ENCODE results near the gene BST1.
"Not testable (repeated sequence)": the region's sequence is repeated elsewhere in the genome, so short reads cannot be mapped to it uniquely, and the experiment has no call there.

Gene BST1

DNA sequence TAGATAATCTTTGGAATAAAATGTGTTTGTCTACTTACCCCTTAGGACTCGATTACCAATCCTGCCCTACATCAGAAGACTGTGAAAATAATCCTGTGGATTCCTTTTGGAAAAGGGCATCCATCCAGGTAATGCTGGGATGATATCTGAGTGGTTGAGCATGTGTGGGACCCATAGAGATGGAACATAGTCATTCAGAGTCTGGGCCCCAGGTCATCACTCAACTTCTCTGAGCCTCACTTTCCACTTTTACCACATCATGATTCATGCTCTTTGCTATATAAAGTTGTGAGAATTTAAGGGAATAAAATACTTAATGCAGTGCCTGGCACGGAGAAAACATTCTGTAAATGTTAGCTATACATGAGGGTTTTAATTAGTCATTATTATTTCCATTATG lies 8.9 kb downstream of the BST1 start:
- DNase-seq (ENCODE audit: low read depth): no peak

DNA sequence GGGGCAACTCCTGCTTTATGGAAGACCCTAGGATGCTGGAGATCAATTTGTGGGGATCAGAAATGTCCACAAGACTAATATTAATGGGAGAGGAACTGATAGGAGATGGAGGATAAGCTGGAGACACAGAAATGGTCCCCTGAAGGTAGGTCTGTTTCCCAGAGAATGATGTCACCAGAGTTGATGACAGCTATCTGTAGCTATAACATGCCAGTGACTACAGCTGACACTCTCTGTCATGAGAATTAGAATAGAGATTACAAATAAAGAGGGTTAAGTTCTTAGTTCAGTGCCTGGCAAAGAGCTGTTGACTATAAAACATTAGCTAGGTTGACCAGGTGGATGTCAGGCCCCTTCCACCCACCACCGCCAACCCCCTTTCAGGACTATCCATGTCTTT lies 9.3 kb downstream of the BST1 start:
- DNase-seq (ENCODE audit: low read depth): no peak

DNA sequence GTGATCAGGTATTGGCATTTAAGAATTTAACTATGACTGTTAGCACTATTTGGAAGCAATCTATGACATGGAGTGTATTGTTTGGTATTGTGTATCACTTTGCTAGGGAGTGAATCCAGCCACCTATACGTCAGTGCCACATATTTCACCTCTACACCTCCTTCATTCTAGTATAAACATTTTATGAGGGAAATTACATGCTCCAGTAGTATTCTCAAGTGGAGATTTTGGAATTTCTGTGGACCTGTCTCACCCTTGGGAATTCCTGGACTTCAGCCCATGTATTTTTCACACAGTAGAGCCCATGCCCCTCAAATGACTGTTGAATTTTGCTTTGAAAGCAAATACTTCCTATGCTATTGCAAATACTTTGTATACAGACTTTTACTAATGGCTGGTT lies 11.3 kb downstream of the BST1 start:
- no peak for DNase-seq (ENCODE audit: low read depth)

DNA sequence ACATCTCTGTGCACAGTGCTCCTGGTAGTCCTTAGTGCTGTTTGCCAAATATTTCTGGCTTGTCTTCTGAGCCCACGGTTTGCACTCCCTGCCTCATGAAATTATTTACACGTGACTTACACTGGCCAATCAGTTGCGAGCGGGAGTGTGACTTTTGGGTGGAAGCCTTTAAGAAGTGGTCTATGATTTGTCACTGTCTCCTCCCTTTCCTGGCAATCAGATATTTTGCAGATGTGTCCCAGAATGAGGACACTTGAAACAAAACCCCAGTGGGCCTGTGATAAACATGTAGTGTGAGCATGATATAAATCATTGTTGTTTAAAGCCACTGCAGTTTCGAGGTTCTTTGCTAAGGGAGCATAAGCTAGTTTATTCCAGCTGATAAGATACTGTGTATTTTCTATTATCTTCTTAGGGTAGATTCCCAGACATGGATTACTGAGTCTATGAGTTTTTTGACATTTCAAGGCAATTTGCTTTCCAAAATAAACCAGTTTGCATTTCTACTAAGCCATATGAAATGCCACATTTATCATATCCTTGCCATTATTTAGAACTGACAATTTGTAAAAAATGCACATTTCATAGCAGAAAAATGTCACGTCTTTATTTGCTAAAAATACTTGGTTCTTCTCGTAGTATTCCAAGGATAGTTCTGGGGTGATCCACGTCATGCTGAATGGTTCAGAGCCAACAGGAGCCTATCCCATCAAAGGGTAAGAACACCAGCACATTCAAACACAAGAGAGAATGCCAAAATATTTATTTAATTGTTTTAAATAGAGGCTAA lies 12.0 kb downstream of the BST1 start:
- no peak for DNase-seq (ENCODE audit: low read depth)

DNA sequence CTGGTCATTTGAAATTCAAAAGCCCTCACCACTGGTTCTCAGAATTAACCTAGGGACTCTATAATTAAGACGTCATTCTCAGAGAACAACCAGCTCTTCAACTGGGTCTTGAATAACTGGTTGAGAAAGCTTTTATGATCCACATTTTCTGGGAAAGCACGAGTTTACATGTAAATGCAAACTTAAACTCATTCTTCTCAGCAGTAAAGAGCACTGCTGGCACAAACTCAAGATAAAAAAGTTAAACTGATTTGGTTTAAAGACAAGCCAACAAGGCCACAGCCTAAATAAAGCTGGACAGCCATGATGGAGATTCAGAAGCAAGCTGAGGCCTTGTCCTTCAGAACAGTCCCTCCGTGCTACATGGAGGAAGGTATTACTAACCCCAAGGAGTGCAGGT lies 13.2 kb downstream of the BST1 start:
- no peak for DNase-seq (ENCODE audit: low read depth)

DNA sequence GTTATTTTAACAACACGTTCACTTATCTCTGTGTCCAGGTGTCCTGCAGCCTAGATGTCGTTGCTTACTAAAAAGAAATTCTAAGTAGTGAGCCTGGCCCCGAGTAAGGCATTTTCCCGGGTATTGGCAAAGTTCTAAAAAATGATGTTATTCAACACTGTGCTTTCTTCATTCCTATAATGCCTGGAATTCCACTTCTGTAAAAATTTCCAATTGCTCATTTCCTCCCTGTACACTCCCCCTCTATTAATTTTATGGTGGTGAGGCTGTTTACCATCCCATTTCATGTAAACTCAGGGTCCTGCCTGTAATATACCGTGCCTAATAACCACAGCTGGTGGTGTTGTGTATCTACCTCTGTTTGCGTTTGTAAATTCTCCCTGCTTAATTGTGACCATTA lies 14.2 kb downstream of the BST1 start:
- no peak for DNase-seq (ENCODE audit: low read depth)

DNA sequence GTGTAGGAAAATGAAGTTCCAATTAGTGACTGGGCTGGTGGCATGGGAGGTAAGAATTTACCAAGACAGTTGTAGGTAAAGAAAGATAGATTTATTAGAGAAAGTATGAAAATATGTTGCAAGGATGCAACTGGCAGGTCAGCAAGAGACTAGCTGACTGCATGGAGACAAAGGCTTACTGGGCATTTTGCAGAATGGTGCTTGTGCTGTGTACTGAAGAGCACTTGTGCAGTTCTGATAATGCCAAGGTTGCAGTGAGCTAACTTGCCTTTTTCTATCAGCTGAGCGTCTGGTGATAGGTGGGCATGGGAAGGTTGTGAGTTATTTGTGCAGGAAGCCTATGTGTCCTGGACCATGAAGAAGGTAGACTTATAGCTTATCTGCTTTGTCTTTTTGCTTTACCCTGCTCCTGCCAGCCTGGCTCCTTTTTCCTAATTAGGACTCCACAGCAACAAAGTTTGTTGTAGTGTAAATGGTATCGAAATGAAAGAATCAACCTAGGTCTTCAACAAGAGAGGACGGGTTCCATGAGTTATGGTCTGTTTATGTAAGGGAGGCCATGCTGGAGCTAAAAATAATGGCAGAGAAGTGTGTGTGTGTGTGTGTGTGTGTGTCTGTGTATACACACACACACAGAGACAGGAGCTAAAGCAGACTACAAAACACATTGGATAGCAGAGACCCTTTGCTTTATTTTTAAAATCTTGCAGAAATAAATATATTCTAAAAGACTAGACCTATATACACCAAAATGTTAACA lies 15.0 kb downstream of the BST1 start:
- DNase-seq (ENCODE audit: low read depth): no peak

DNA sequence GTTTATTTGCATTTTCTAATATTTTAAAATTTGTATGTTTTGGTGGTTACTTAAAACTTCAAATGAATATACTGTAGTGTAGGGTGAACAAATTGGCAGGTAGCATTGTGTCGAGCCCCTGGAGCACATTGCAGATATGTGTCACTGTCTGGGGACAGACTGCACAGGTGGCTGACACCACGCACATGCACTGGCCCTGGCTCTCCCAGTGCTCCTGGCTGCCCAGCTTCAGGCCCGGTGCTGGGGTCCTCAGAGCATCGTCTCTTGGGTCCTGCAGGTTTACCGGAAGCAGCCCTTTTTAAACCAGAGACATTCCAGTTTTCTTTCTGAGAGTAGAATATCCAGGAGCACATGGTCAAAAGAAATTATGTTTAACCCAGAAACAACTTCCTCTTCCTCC lies 15.6 kb downstream of the BST1 start:
- DNase-seq (ENCODE audit: low read depth): no peak

DNA sequence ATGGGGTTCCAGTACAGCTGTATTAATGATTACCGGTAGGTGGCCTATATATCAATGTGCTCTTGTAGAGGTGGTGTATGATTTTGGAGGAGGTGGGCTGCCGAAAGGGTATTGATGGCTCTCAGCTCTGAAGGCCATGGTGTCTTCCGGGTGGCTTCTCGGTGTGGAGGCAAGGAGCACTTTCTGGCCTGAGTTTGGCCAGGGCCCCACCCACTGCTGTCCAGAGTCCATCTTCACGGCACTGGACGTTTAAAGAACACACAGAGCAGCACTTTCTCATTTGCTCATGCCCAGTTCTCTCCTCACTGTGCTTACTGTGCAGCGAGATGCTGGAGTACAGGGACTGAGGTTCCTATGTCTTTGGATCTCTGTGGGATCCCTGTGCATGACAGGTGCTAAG lies 16.1 kb downstream of the BST1 start:
- no peak for DNase-seq (ENCODE audit: low read depth)

DNA sequence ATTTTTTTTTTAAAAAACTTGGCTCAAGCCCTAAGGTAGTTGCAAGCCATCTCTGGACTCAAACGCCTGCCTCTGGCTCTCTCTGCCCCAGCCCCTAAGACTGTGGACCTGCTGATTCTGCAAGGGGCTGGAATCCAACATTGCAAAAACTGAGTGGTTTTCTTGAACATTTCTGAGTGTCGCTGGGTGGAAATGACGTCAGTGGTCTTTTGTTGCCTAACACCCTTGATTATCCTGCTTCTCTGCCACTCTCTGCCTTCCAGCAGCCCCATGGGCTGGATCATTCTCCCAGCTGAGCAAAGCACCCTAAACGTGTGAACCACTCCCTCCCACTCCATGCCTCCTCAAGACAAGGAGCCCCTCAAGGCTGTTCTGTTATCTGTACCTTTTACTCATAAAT lies 16.6 kb downstream of the BST1 start:
- no peak for DNase-seq (ENCODE audit: low read depth)

DNA sequence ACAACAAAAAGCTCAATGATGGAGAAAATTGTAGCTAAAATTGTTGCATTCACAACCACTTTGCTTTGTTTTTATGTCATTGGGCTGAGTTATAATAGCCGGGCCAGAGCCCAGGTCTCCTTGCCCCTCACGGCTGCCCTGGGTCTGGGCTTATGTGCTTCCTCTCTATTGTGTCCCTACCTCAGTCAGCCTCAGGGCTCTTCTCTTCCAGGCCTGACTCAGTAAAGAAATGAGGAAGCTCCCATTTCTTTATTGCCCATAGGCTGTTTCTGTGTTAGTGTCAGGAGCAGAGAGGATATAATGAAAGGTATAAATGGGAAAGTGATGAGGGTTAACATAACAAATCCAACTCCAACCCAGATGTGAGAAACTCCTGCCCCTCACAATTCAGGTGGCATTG lies 18.0 kb downstream of the BST1 start:
- DNase-seq (ENCODE audit: low read depth): no peak

DNA sequence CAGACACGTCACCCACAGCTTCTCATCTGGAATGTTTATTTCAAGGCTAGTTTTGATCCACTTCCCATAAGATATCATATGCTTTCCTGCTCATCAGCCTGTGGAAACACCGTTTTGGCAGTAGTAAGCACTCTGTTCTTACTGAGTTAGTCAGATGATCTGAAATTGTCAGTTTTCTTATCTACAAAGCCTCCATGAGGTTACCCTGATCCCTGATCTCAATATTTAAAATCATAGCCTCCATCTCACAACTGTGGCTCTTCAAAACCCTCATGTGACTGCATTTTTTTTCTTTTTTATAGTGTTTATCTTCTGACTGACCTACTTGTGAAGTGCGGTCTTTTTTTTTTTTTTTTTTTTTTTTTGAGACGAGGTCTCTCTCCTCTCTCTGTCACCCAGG lies 22.7 kb downstream of the BST1 start:
- DNase-seq (ENCODE audit: low read depth): no peak

DNA sequence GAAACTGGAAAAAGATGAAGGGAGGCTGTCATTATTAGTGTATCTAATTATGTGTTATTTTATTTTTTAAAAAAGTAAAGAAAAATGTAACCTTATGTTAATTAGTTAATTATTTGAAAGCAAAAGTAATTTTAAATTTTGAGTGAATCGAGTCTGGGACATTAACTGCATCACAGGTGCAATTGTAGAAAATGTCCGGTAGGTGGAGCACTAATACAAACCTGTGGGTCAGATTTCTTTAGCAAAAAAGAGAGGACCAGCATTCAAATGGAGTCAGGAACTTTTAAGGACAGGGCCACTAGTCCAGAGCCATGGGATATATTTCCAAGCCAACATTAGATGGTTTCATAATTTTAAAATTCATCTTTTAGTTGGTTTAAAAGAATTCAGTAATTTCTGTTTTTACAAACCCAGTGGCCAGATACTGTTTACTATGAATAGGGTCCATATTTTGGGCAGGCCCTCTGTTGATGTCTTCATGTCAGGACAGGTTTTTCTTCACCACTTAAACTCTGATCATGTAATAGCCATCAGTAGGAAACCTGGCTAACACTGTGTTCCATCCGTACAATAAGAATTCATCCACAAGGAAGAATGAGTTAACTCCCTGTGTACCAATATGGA lies 27.2 kb downstream of the BST1 start:
- no peak for DNase-seq (ENCODE audit: low read depth)

DNA sequence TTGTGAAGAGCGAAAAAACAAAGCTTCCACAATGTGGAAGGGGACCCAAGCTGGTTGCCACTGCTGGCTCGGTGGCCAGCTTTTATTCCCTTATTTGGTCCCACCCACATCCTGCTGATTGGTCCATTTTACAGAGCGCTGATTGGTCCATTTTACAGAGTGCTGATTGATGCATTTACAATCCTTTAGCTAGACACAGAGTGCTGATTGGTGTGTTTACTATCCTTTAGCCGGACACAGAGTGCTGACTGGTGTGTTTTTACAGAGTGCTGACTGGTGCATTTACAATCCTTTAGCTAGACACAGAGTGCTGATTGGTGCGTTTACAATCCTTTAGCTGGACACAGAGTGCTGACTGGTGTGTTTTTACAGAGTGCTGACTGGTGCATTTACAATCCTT lies 30.2 kb downstream of the BST1 start:
- DNase-seq (ENCODE audit: low read depth): not testable (repeated sequence)

DNA sequence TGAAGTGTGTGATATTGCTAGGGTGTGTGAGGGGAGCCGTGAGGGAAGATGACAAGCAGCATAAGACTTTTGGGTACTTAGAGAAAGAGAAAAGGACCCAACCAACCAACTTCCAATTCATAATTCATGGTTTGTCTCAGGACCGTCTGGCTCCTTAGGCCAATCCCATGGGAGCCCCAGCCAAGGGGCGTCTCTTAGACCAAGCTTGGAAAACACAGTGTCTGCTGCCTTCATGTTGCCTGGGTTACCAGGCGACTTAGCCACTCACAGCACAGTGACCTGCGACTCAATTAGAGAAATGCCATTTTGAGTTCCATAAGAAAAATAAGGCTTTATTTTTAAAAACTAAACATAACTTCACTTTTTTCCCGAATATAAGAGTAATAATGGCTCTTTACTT lies 32.7 kb downstream of the BST1 start:
- no peak for DNase-seq (ENCODE audit: low read depth)

DNA sequence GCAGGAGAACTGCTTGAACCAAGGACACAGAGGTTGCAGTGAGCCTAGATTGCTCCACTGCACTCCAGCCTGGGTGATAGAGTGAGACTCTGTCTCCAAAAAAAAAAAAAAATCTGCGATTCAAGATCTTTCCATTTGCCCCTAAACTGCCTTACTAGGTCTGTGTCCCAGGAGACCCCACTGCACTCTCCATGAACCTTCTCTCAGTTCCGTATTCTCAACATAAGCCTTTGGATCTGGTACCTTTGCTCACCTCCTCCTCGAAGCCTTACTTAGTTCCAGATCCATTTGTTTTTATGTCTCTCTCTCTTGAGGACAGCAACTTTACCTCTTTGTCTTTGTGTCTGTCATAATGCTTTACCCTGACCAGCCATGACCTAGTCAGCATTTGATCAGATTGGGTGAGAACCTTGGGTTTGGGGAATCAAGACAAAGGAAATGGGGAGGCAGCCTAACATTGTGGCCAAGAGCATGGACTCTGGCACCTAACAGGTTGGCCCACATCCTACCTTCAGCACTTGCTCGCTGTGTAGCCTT lies 33.7 kb downstream of the BST1 start:
- DNase-seq (ENCODE audit: low read depth): no peak

DNA sequence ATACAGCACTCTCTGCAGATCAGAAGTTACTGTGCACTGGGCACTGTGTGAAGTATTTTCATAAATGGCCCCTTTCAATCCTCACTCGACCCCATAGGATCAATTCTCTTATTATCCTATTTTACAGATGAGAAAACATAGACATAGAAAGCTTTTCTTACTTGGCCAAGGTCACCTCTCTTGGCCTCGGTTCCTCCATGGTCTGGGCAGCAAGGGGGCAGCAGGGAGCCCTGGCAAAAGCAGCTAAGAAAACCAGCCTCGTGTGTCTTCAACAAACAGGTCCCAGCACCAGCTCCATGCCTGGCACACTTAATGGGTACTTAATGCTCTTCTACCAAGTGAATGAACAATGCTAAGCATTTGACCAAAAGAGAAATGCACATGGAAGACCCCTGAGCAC lies 34.4 kb downstream of the BST1 start:
- no peak for DNase-seq (ENCODE audit: low read depth)

DNA sequence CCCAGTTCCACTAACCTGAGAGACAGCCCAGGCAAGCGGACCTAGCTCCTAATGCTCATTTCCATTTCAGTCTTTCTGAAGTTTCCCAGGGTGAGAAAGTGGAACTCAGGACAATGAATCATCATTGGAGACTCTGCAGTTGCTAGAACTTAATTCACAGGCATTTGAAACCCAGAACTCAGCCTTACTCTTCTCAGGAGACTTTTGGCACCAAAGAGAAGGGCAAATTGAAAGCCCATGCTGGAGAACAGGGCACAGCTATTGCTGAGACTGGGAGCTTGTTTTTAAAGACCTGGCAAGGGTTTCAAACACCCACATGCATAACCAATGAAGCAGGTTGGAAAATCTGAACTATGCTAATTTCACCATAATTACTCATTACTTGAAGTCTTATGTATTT lies 36.0 kb downstream of the BST1 start:
- no peak for DNase-seq (ENCODE audit: low read depth)

DNA sequence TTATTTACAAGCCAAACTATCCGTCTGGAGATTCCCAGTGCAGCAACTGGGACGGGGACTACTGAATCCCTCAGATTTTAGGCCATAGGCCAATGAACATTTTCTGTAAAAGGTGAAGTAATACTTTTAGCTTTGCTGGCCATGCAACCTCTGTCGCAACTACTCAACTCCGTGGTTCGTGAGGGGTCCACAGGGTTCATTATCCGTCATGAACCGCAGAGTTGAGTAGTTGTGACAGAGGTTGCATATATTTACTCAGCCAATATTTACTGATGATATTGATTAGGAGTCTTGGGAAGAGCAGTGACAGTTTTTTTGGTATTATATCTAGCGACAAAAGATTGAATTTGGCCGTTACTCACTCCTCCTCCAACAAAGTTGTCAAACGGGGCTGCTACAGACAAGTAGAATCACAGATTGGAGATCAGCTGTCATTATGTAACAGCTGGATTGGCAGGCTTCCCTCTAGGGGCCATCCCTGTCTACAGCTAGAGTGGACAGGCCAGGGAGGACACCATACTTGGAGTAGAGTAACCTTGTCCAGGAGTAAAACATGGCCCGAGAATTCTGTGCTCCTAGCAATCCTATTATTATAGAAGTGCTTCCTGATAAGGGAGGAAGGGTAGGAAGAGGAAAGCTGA lies 38.0 kb downstream of the BST1 start:
- no peak for DNase-seq (ENCODE audit: low read depth)

DNA sequence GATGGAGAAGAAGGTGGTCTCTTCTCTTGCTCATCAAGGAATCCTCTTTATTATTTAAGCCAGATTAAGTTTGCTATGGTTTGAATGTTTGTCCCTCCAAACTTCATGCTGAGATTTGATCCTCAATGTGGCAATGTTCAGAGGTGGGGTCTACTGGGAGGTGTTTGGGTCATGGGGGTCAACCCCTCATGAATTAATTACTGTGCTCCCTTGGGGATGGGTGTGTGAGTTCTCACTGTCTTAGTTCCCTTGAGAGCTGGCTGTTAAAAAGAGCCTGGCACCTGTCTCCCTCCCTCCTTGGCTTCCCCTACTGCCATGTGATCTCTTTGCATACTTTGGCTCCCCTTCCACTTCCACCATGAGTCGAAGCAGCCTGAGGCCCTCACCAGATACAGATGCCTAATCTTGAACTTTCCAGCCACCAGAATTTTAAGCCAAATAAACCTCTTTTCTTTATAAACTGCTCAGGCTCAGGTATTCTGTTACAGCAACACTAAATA lies 39.3 kb downstream of the BST1 start:
- DNase-seq (ENCODE audit: low read depth): no peak

DNA sequence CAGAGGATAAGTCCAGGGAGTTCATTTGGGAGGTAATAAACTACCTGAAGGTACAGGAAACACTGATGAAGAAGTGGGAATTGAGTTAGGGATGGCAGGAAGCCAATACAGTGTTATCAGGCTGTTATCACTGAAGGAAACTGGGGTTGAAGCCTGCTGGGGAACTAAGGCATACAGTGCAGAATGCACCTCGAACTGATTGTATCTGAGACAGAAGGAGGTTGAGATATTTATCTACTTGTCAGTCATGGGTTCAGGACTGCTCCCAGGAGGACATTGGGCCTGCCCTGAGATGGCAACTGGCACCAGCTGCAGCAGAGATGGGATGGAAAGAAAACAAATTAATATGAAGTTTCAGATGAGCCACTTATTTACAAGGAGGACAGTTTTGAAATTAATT lies 39.8 kb downstream of the BST1 start:
- no peak for DNase-seq (ENCODE audit: low read depth)

DNA sequence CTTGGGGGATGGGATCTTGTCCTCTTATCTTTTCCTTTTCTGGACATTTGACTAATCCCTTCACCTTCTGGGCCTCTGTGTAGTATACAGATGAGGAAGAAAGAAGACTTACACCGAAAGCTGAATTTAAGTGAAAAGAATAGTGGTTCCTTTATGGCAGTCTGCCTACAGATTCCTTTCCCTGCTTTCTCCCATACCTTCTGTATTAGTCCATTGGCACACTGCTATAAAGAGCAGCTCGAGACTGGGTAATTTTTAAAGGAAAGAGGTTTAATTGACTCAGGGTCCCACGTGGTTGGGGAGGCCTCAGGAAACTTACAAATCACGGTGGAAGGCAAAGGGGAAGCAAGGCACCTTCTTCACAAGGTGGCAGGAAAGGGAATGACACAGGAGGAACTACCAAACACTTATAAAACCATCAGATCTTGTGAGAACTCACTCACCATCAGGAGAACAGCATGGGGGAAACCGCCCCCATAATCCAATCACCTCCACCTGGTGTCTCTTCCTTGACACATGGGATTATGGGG lies 41.2 kb downstream of the BST1 start:
- no peak for DNase-seq (ENCODE audit: low read depth)

All from CMK (cell line).